DMS153 (cell line): ENCODE data around the gene EFNB1.
A peak's percentile ranks its signal among the peaks of the same experiment; 100 is the strongest.

Source experiments
- DNase-seq: peaks from one replicate; lab custom pipeline; 2025; lab: John Stamatoyannopoulos, UW

The EFNB1 gene

DNA sequence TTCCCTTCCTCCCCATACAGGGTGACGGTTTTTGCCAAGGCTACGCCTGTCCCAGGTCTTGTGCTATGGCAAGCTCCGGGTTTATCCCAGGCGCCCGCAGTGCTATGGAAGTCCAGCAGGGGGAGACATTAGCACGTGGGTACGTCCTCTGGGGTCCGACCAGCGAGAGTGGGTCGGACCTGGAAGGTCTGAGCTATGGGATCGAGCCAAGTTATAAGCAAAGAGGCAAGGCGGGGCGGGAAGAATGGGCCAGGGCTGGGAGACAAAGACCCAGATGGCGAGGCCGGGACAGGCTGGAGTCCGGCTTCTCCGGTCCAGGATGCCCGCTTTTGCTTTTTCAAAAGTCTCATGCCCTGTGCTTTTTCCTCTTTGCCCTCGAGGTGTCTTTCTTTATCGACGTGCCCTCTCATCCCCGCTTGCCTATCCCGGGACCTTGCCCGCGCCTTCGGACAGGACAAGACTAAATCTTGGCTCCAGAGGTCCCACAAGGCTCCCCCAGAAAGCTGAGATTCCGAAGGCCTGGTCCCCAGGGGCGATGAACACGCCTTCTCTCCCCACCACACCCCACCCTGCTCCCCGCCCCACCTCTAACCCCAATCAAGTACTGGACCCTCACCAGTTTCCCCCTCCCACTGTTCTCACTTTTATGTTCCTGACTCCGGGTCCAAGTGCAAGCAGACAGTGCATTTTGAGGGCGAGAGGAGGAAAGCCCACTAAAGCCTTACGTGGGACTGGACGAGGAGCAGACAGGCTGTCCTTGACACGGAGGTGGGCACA lies 785 bp upstream of the EFNB1 start:
- peak; percentile 21 for DNase-seq

DNA sequence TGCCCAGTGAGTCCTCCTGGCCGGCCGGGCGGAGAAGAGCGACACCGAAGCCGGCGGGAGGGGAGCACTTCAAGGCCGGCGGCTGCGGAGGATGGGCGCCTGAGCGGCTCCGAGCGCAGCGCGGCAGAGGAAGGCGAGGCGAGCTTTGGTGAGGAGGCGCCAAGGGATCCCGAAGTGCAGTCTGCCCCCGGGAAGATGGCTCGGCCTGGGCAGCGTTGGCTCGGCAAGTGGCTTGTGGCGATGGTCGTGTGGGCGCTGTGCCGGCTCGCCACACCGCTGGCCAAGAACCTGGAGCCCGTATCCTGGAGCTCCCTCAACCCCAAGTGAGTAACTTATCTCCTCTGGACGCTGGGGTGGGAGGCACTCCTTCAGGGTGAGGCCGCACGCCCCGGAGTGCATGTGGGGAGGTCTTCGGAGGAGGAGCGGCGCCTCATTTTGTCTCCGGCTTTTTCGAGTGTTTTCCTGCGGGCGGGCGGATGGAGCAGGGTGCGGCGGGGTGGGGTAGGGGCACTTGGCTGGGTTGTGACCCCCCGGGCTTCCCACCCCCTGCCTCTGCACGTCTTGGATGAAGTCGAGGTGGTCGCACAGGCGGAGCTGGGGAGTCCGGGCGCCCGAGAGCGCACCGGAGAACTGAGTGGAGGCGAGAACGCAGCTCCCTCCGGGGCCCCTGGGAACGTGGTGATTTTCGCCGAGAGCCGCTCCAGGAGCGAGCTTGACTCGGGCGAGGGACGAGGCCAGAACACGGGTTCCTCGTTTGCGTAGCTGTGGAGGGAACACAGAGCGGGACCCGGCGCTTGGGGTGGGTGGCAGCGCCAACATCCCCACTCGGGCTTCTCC lies 979 bp downstream of the EFNB1 start:
- DNase-seq = no peak

DNA sequence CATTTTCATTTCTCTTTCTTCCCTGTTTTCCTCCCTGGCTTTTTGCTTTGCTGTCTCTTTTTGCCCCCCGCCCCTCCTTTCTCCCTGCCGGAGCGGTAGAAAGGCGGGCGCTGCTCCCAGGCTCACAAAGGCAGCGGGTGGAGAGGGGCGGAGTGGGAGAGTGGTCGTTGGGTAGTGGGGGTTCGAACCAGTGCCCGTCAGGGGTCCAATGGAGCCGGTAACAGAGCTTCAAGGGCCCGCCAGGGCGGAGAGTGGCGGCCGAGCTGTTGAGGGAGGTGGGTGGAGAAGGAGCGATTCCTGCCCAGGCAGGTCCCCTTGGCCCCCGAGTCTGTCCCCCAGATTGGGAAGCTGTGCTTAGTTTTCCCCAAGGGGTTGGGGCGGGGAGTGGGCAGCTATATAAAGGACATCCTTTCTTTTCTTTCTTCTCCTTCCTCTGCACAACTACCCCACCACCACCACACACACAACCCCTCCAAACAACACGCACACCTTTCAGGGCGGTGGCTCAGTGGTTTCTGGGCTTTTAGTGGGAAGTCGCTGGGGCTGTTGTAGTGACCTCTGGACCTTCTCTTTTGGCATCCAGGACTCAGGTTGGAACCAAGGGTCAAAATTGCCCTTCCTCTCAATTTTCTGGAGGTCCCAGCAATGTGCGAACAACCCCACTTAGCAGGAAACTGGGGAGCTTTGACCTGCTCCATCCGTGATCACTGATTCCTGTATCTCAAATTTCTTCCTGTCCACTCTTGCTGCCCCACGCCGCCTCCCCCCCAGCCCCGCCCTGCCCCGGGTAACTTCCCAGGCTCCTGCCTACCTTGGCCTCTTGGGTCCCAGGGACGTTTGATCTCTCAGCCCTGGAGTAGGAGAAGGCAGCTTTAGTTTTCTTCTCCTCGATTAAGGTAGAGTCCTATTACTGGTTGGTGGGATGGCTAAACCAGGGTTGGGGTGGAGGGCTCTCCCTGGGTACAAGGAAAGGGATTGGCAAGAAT lies 1.9 kb downstream of the EFNB1 start:
- DNase-seq = no peak

- DNase-seq = no peak
Observed at GRCh38 chrX:68831405-68832100, 2.7 kb downstream of the EFNB1 start.

DNA sequence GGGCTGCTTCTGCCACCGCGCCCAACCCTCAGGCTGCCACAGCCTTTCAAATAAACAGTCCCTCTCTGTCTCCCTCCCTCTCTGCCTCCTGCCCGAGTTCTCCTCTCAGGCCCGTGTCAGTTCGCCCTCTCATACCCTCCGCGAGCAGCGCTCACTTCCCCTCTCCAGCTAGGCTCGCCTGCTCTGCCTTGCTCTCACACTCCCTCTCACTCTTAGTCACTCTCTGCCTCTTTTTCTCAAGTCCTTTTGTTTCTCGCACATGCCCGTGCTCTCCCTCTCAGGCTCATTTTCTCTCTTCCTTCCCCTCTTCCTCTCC lies 3.2 kb downstream of the EFNB1 start:
- DNase-seq = no peak

DNA sequence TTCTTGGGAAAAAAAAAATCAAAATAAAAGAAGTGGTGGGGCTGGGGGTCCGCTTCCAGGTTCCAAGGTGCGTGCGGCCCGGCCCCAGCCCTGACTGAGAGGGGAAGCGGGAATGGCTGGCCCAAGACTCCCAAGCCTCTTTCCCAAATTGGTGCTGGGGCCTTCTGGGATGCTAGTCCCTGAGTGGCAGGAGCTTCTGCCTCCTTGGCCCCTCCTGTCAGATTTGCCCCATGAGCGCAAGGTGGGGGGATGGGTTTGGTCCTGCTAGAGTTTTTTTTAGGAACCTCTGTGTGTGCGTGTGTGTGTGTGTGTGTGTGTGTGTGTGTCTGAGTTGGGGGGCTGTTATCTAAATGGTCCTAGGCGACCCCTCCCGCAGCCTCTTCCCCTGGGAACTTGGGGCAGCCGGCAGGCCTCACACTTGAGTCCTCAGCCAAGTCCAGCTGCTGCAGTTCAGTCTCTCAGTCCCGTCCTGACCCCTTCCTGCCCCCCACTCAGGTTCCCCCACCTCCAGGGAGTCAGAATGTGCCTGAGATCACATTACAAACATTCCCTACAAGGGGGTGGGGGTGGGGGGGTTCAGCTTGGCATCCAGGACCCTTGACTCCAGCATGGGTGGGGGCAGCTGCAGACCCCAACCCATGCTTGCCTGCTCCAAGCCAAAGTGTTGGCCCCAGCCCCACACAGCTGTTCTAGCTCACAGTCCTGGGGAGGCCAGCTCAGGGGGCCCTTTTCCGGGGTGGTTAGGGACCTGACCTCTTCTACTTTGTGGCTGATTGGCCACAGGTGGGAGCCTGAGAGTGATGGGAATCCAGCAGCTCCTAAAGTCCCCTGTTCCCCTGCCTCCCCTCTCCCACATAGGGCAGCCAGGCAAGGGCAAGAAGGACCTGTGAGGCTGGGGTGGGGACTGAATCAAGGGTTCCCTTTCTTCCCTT lies 4.0 kb downstream of the EFNB1 start:
- DNase-seq = no peak

GRCh38 chrX:68833448-68833805 lies 4.6 kb downstream of the EFNB1 start:
- DNase-seq = no peak

DNA sequence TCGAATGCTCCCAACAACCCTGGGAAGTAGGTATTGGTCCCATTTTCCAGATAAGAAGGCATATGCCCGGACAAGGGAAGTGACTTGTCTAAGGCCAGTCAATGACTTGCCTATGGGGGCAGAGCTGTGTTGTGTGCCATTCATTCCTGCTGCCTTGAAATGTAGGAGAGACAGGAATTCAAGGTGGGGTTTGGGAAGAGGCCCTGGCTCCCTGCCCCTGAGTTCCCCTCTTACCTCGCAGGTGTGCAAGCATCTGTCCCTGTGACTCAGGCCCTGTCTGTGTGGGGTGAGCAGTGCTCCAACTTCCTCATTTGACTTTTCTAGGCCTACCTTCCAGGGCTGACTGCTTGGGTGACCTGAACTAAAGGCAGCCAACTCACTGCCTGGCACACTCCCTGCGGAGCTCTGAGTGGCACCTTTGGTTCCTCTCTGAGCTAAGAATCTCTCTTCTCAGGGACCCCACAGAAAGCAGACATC lies 5.1 kb downstream of the EFNB1 start:
- no peak for DNase-seq

- DNase-seq = no peak
Observed at GRCh38 chrX:68834371-68835103, 5.7 kb downstream of the EFNB1 start.

DNA sequence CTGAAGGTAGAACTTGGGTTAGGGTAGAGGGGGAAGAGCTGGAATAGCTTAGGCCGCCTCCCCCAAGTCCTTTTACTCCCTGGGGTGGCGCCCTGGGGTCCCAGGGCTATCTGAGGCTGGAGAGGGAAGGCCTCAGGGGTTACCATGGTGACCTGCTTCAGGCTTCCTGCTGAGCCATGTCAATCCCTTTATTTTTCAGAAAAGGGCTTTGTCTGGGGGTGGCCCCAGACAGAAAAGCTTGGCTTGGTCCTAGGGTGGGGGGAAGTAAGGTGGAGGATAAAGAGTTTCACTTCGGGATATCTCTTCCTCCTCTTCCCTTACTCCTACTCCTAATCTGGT lies 6.3 kb downstream of the EFNB1 start:
- no peak for DNase-seq

DNA sequence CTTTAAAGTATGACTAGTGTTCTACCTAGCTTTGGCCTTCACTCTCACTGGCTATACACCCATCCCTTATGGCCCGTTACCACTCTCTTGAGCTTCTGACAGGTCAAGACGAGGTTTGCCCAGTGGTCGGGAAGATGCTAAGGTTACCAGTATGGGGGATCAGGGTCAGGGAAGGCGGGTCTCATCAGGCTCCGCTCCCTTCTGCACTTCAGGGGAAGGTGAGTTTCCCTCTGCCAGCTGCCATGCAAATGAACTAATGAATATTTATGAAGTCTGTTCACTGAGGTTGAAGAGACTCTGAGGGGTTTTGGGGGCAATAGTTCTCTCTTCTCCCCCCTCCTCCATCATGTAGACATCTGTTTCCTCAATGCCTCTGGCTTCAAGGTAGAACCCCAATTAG lies 6.6 kb downstream of the EFNB1 start:
- DNase-seq = no peak

- DNase-seq = no peak
Observed at GRCh38 chrX:68837119-68837518, 8.3 kb downstream of the EFNB1 start.

- DNase-seq = no peak
Observed at GRCh38 chrX:68838571-68838910, 9.7 kb downstream of the EFNB1 start.

DNA sequence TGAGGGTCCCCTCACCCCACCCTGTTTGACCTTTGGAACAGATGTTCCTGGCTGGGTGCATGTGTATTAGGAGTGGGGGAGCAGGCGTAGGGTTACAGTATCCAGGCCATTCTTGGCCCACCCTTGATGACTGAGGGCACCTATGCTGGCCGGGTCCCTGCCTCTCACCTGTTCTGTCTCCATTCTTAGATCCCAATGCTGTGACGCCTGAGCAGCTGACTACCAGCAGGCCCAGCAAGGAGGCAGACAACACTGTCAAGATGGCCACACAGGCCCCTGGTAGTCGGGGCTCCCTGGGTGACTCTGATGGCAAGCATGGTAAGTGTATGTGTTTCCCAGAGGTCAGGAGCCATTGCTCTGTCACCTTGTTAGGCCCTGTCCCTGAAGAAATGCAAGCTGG lies 10.9 kb downstream of the EFNB1 start:
- no peak for DNase-seq

GRCh38 chrX:68840256-68840655 lies 11.4 kb downstream of the EFNB1 start:
- no peak for DNase-seq

DNA sequence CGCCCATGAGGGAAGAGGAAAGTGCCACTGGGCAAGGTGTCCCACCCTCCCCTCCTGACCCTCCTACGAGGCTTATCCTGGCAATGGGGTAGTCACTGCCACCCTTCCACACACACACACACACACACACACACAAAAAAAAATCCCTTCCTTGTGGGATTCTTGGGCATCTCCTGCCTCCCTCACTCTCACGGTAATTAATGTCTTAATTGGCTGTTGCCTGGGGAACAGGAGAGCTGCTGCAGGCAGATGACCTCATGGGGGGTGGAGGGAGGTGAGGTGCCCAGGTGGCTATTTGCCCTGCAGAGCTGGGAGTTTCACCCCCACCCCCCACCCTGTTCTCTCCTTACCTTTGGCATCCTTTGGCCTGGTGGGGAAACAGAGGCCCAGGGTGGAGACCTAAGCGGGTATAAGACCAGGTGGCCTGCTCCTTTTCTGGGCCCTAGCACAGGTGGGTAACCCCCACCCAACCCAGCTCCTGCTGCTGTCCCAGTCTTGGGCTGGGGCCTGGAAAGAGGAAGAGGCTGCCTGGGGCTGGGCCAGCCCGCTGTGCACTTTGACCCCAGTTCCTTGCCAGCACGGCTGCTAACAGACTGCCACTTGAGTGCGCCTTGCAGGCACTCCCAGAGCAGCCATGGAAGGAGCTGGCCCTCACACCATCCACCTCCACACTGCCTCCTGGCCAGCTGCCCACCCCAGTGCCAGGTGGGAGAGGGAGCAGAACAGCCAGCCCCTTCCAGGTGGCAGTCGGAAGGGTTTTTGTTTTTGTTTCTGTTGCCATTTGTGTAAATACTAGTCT lies 12.6 kb downstream of the EFNB1 start:
- DNase-seq = no peak

DNA sequence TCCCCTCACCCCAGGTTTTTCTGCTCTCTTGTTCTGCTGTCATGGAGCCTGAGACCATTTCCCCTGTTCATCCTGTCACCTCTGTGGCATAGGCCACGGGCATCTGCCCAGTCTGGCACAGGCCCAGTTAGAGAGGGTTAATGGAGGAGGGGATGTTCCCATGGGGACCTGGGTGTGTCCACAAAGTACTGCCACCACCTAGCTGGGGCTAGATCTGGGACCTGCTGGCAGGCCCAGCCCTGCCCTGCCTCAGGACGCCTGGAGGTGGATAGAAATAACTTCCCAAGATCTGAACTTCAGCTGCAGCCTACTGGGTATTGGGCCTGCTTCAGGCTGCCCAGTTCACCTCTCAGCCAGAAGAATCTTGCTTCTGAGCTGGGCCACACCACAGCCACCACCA lies 13.5 kb downstream of the EFNB1 start:
- no peak for DNase-seq

DNA sequence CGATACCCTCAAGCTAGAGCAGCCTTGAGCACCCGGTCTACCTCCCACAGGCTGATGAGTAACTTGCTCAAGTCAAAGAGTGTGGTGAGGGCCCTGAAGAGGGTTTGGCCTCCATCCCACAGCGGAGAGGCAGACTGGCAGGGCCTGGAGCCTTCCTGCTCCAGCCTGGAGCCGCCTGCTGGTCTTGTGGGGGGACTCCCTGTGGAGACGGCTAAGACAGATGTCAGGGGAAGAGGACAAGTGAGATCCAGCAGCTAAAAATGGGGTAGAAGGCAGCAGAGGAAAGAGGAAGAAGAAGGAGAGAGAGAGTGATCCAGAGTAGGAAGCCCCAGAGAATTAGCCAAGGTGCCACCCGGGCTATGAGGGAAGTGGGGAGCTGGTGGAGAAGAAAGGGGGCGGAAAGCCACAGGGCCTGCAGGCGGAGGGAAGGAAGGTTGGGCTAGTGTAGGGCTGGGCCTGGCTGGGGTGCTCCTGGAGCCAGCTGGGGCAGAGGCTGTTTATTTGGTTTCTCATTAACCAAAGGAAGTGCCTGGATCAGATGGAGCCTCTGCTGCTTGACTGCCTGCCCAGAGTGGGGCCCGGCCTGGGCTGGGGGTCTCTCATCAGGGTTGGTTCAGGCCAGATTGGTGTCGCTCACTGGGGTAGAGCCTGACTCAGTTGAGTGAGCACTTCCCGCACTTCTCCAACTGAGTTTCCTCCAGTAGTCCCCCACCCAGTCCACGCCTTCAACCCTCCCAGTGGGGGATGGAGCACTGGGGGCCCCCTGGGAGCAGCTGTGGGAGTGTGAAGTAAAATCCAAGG lies 14.2 kb downstream of the EFNB1 start:
- DNase-seq = no peak
